Caco-2 (cell line): ENCODE measurements around the gene COX6A1. TPM values are rescaled to one million over a fixed set of nuclear protein-coding genes. Genes with fewer than 3 reads are reported as not detected.

Source experiments
- BruUV-seq: library from RNA; stranded (reverse); fragments of 400-500 nt; replicated peaks from 2 replicates; lab custom pipeline; 2021; lab: Mats Ljungman, UMichigan
- CTCF ChIA-PET: fragments of 300-600 bp; sonication (Branson Sonifier 250); formaldehyde crosslinking; loops from one replicate; lab custom pipeline; 2022; ENCODE audit warnings: antibody characterized with exemption; lab: Charles Lee
- POLR2A ChIA-PET: fragments of 300-600 bp; sonication (Branson Sonifier 250); formaldehyde crosslinking; loops from one replicate; lab custom pipeline; 2022; ENCODE audit warnings: antibody characterized with exemption; lab: Charles Lee
- DNase-seq, 2 experiments: peaks; one replicate each; pipeline versions ENCODE4 v3.0.0 to v3.0.0-alpha.2; 2020 to 2022
- H3K27me3 ChIP-seq: replicated peaks from 2 replicates; pipeline ENCODE4 v1.6.0; 2011; ENCODE audit warnings: low read length; ENCODE audit not compliant: control insufficient read depth, insufficient read depth
- H3K36me3 ChIP-seq: 2 replicates; pipeline ENCODE4 v1.5.1; 2011; ENCODE audit warnings: low read length; ENCODE audit not compliant: control insufficient read depth, insufficient read depth
- H3K4me1 ChIP-seq: fragments of 250-450 bp; sonication (Bioruptor Pico); 2 replicates; pipeline ENCODE4 v1.5.1; 2020; ENCODE audit warnings: mild to moderate bottlenecking
- H3K4me3 ChIP-seq: 2 replicates; pipeline ENCODE4 v1.5.1; 2011; ENCODE audit warnings: low read depth, mild to moderate bottlenecking, control low read depth, low read length
- H3K9me3 ChIP-seq: fragments of 250-450 bp; sonication (Bioruptor Pico); 2 replicates; pipeline ENCODE4 v1.5.1; 2020; ENCODE audit warnings: mild to moderate bottlenecking, moderate library complexity
- H3K27ac Mint-ChIP-seq: one replicate; pipeline ENCODE4 v1.8.0; 2022; ENCODE audit warnings: mixed read lengths; ENCODE audit not compliant: unreplicated experiment
- H3K27me3 Mint-ChIP-seq: one replicate; pipeline ENCODE4 v1.8.0; 2022; ENCODE audit warnings: mixed read lengths; ENCODE audit not compliant: insufficient read depth, unreplicated experiment
- H3K36me3 Mint-ChIP-seq: one replicate; pipeline ENCODE4 v1.8.0; 2022; ENCODE audit warnings: mild to moderate bottlenecking, mixed read lengths; ENCODE audit not compliant: insufficient read depth, unreplicated experiment
- H3K4me1 Mint-ChIP-seq: one replicate; pipeline ENCODE4 v1.8.0; 2022; ENCODE audit warnings: low read depth, mixed read lengths; ENCODE audit not compliant: unreplicated experiment
- H3K4me3 Mint-ChIP-seq: one replicate; pipeline ENCODE4 v1.8.0; 2022; ENCODE audit warnings: mild to moderate bottlenecking, moderate library complexity, mixed read lengths; ENCODE audit not compliant: unreplicated experiment
- H3K9me3 Mint-ChIP-seq: one replicate; pipeline ENCODE4 v1.8.0; 2022; ENCODE audit warnings: mixed read lengths; ENCODE audit not compliant: unreplicated experiment
- CTCF ChIP-seq, 2 experiments: fragments of 200-600 bp in 1 of 2; IDR thresholded peaks; 1 replicate in 1 of 2; 2 replicates in 1 of 2; pipeline versions ENCODE4 v1.5.1 to v1.8.0; 2011 to 2022; ENCODE audit warnings: antibody characterized with exemption in 1 of 2, control low read depth in 1 of 2, inconsistent platforms in 1 of 2, low read depth in 1 of 2, low read length in 1 of 2, mild to moderate bottlenecking in 1 of 2, moderate library complexity in 1 of 2; ENCODE audit not compliant: insufficient read depth in 1 of 2, severe bottlenecking in 1 of 2, unreplicated experiment in 1 of 2
- intact Hi-C: fragments of 100-400 bp; cut with micrococcal nuclease; formaldehyde crosslinking; loops from one replicate; pipeline ENCODE4 v1.10.0; 2022; ENCODE audit not compliant: unreplicated experiment
- total RNA-seq: library from RNA; stranded (reverse); gene quantifications from 2 replicates; pipeline ENCODE4 v1.2.3, GENCODE V29; 2022

Gene COX6A1
- total RNA-seq, 1 experiment from 2014 or later, result 474 TPM

DNA sequence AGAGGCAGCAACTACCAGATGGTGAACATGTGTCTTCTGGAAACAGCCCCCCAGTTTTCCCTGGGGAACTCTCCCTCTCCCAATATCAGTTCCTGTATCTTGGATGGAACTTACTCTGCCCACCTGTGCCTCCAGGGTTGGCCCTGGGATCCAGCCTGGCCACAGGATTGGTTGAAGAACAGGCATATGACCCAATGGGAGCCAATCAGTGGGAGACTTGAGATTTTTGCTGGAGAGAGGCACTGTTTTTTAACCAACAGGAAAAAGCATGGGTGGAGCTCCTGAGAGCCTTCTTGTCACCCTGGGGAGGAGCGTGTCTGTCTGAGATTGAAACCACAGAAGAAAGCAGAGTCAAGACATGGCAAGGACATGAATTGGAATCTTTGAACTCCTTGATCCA, 33.6 kb upstream of the COX6A1 start:
- Histone ChIP-seq H3K36me3 (no peaks in the 10 kb centered on the region), H3K4me3 (no peak overlapping the region), H3K9me3 (0 out of 2 replicates have a peak, but pooled peaks cover 2% of the 10 kb centered on the region), H3K27me3 (no peaks in the 10 kb centered on the region), H3K4me1 (no peaks in the 10 kb centered on the region)
- POLR2A ChIA-PET, result no interaction called here
- H3K4me1 Mint-ChIP-seq, result no peaks in the 10 kb centered on the region
- H3K4me3 Mint-ChIP-seq, result no peak overlapping the region
- H3K27ac Mint-ChIP-seq, result no peak overlapping the region
- H3K36me3 Mint-ChIP-seq, result no peaks in the 10 kb centered on the region
- H3K27me3 Mint-ChIP-seq, result no peaks in the 10 kb centered on the region
- DNase-seq, result no peak
- CTCF ChIA-PET, result no interaction called here
- intact Hi-C loops, result no loop called here
- BruUV-seq, result no TSS peak
- no peak for TF ChIP-seq CTCF (IDR thresholded peaks at IDR 0.05; ENCODE audit: insufficient read depth in 1 of 2, low read depth in 1 of 2, low read length in 1 of 2, severe bottlenecking in 1 of 2, unreplicated experiment in 1 of 2)
- no peaks in the 10 kb centered on the region for H3K9me3 Mint-ChIP-seq

DNA sequence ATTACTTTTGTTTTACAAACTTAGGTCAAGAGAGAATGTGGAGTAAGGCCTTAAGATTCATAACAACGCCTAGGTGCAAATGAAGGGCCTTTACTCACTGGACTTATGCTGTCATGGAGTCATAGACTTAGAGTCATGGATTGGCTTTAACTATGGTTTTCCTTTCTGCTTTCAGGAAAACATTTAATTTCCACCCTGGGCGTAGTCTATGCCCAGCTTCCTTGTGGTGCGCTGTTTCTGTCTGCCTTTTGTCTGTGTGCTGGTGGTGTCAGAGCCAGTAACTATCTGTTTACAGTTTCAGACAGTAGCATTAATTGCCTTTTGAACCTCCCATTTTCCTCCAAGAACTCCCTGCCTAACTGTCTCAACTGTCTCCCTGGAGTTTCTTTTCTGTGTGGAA, 31.8 kb upstream of the COX6A1 start:
- no peak overlapping the region for H3K27ac Mint-ChIP-seq
- intact Hi-C loops, result no loop called here
- POLR2A ChIA-PET, result no interaction called here

DNA sequence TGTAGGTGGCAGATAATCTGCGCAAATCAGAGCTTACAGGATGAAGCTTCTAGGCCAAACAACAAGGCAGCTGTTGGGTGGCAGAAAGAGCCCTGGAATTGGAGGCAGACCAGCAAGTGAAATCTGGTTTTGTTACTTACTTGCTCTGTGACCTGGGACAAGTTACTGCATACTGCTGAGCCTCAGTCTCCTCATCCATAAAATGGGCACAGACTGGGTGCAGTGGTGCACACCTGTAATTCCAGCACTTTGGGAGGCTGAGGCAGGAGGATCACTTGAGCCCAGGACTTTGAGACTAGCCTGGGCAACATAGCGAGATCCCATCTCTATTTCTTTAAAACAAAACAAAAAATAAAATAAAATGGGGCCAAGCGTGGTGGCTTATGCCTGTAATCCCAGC, 31.4 kb upstream of the COX6A1 start:
- H3K9me3 Mint-ChIP-seq, result no peaks in the 10 kb centered on the region
- intact Hi-C loops, result no loop called here
- H3K36me3 Mint-ChIP-seq, result no peaks in the 10 kb centered on the region
- no peak for DNase-seq
- H3K27me3 Mint-ChIP-seq, result no peaks in the 10 kb centered on the region
- no peak for TF ChIP-seq CTCF (IDR thresholded peaks at IDR 0.05; ENCODE audit: insufficient read depth in 1 of 2, low read depth in 1 of 2, low read length in 1 of 2, severe bottlenecking in 1 of 2, unreplicated experiment in 1 of 2)
- H3K27me3 ChIP-seq, result no peaks in the 10 kb centered on the region
- ChIA-PET CTCF (no interaction called here), POLR2A (no interaction called here)
- H3K4me1 ChIP-seq, result no peaks in the 10 kb centered on the region
- H3K27ac Mint-ChIP-seq, result no peak overlapping the region
- no peaks in the 10 kb centered on the region for H3K4me1 Mint-ChIP-seq
- H3K4me3 Mint-ChIP-seq, result no peak overlapping the region
- BruUV-seq, result no TSS peak
- H3K4me3 ChIP-seq, result no peak overlapping the region
- H3K36me3 ChIP-seq, result no peaks in the 10 kb centered on the region
- 0 out of 2 replicates have a peak, but pooled peaks cover 2% of the 10 kb centered on the region for H3K9me3 ChIP-seq

More for the DNA sequence above, 31.8 kb upstream of the COX6A1 start:
- H3K27me3 ChIP-seq, result no peaks in the 10 kb centered on the region
- no TSS peak for BruUV-seq
- CTCF ChIA-PET, result no interaction called here
- no peak for DNase-seq
- no peaks in the 10 kb centered on the region for H3K4me1 Mint-ChIP-seq
- no peaks in the 10 kb centered on the region for H3K9me3 Mint-ChIP-seq
- H3K36me3 Mint-ChIP-seq, result no peaks in the 10 kb centered on the region
- H3K36me3 ChIP-seq, result no peaks in the 10 kb centered on the region
- H3K9me3 ChIP-seq, result 0 out of 2 replicates have a peak, but pooled peaks cover 2% of the 10 kb centered on the region
- no peaks in the 10 kb centered on the region for H3K27me3 Mint-ChIP-seq
- H3K4me1 ChIP-seq, result no peaks in the 10 kb centered on the region
- no peak for TF ChIP-seq CTCF (IDR thresholded peaks at IDR 0.05; ENCODE audit: insufficient read depth in 1 of 2, low read depth in 1 of 2, low read length in 1 of 2, severe bottlenecking in 1 of 2, unreplicated experiment in 1 of 2)
- no peak overlapping the region for H3K4me3 ChIP-seq
- H3K4me3 Mint-ChIP-seq, result no peak overlapping the region
